Spleen (tissue), 11 donors: ENCODE data around the gene SPACA5B. TPM values are rescaled to one million over a fixed set of nuclear protein-coding genes. Genes with fewer than 3 reads are reported as not detected.
"Not testable (repeated sequence)": the region's sequence is repeated elsewhere in the genome, so short reads cannot be mapped to it uniquely, and the experiment has no call there.

Experiments
- DNase-seq: peaks from one replicate; pipeline ENCODE4 v3.0.0-alpha.2; 2020
- H3K27ac ChIP-seq, 8 donors: fragments of 200-600 bp; sonication (generic) in 7 of 8; 1 replicate in 4 of 8; 2 replicates in 4 of 8; pipeline versions ENCODE4 v1.5.0 to v1.8.0; 2016 to 2021; ENCODE audit warnings: inconsistent platforms in 4 of 8, mild to moderate bottlenecking in 4 of 8, moderate library complexity in 1 of 8
- H3K27me3 ChIP-seq, 7 donors: fragments of 200-600 bp; sonication (generic) in 6 of 7; replicated peaks in 1 of 7; 1 replicate in 4 of 7; 2 replicates in 3 of 7; pipeline versions ENCODE4 v1.5.0 to v1.8.0; 2016 to 2021; ENCODE audit warnings: inconsistent platforms in 3 of 7, mild to moderate bottlenecking in 1 of 7
- H3K36me3 ChIP-seq, 6 donors: fragments of 200-600 bp; sonication (generic) in 5 of 6; 1 replicate in 4 of 6; 2 replicates in 2 of 6; pipeline versions ENCODE4 v1.5.0 to v1.8.0; 2016 to 2021; ENCODE audit warnings: inconsistent platforms in 2 of 6
- H3K4me1 ChIP-seq, 6 donors: fragments of 200-600 bp; sonication (generic) in 5 of 6; 1 replicate in 3 of 6; 2 replicates in 3 of 6; pipeline versions ENCODE4 v1.5.0 to v1.8.0; 2016 to 2021; ENCODE audit warnings: inconsistent platforms in 3 of 6
- H3K4me3 ChIP-seq, 8 donors: fragments of 200-600 bp; sonication (generic) in 7 of 8; 1 replicate in 4 of 8; 2 replicates in 4 of 8; pipeline versions ENCODE4 v1.5.0 to v1.8.0; 2016 to 2021; ENCODE audit warnings: inconsistent platforms in 4 of 8, mild to moderate bottlenecking in 4 of 8, moderate library complexity in 2 of 8
- H3K9me3 ChIP-seq, 8 donors: fragments of 200-600 bp; sonication (generic) in 7 of 8; 1 replicate in 4 of 8; 2 replicates in 4 of 8; pipeline versions ENCODE4 v1.5.0 to v1.8.0; 2016 to 2021; ENCODE audit warnings: inconsistent platforms in 4 of 8
- POLR2A ChIP-seq, 3 donors: fragments of 450-650 bp; IDR thresholded peaks; one replicate each; pipeline ENCODE4 v1.5.1; 2017; ENCODE audit warnings: antibody characterized with exemption in 3 of 3, mild to moderate bottlenecking in 1 of 3
- POLR2AphosphoS5 ChIP-seq, 3 donors: sonication (generic); formaldehyde crosslinking; IDR thresholded peaks; one replicate each; pipeline ENCODE4 v1.5.1; 2017; ENCODE audit warnings: antibody characterized with exemption in 3 of 3
- WGBS, 5 donors: extraction: QIAGEN DNeasy Blood & Tissue Kit in 3 of 5; methylation state at CpG; one replicate each; pipeline versions ENCODE4 v1.1.5 to v1.1.7; 2013 to 2018; 5-methylcytosine and 5-hydroxymethylcytosine counted together
- intact Hi-C: fragments of 100-400 bp; cut with DNase I; formaldehyde crosslinking; loops from one replicate; pipeline ENCODE4 v1.15.0; 2023; ENCODE audit warnings: low total_unique reads
- polyA plus RNA-seq, 3 donors: library from polyadenylated mRNA; stranded (reverse); fragments of 200-250 nt; gene quantifications; one replicate each; pipeline ENCODE4 v1.2.1, GENCODE V29; 2013
- small RNA-seq, 4 donors: library from RNA; depleted of rRNA; stranded (forward); fragments of <200 nt; gene quantifications; one replicate each; pipeline ENCODE3, GENCODE V24; 2016
- total RNA-seq, 7 donors: library from RNA; depleted of rRNA in 3 of 7; stranded (reverse); fragments of >200 nt in 3 of 7; fragmentation: NEBNext Ultra II Directional in 4 of 7; extraction: Animal tissue kit (Norgen Biotek cat#: 25700) in 4 of 7; gene quantifications; one replicate each; pipeline versions ENCODE4 v1.1.0 to v1.2.1, GENCODE V29; 2016 to 2021
- TF ChIP-seq, protein P1 (sequence below), 11 experiments: fragments of 200-600 bp in 7 of 11; fragments of 450-650 bp in 4 of 11; sonication (generic) in 4 of 11; IDR thresholded peaks in 8 of 11; conservative IDR thresholded peaks in 3 of 11; 1 replicate in 7 of 11; 2 replicates in 4 of 11; pipeline versions ENCODE4 v1.4.0 to v1.8.0; 2016 to 2021; ENCODE audit warnings: antibody characterized with exemption in 11 of 11, inconsistent platforms in 4 of 11, mild to moderate bottlenecking in 1 of 11
- donor health status: healthy with polysubstance abuse.
- donor health status: DM: no; HTN: no; CAD: no; lungs with moderate emphysema.
- donor health status: DM: no; HTN: no; CAD: no.
- donor health status: Bipolar disorder and iron deficiency.
- donor health status: healthy.
- donor health status: DM: no; HTN: no; CAD: no.
- donor health status: DM: yes; HTN: yes; CAD: no.

Gene SPACA5B
- total and polyA plus RNA-seq, 10 donors = not detected

DNA sequence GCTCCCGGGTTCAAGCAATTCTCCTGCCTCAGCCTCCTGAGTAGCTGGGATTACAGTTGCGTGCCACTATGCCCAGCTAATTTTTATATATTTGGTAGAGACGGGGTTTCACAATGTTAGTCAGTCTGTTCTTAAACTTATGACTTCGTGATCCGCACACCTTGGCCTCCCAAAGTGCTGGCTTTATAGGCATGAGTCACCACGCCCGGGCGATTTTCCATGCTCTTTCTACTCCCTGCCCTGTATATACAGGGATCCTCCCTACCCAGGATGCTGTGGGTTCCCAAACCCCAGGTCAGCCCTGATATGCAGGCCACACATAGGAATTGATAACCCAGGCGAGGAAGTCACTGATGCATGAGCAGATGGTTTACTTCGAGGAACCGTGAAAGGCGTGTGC, 34.8 kb downstream of the SPACA5B start:
- H3K36me3 ChIP-seq = no peaks in the 10 kb centered on the region
- H3K27ac ChIP-seq = no peak overlapping the region
- WGBS, 5 donors = 85 to 89% (median 87%) methylated on average over 11 to 12 of the region's 12 CpGs
- H3K27me3 ChIP-seq = peaks cover 0 to 16% (median 0%) of the 10 kb centered on the region in 7 donors
- no peaks in the 10 kb centered on the region for H3K4me1 ChIP-seq
- no peak overlapping the region for H3K4me3 ChIP-seq
- H3K9me3 ChIP-seq = no peaks in the 10 kb centered on the region
- intact Hi-C loops = no loop called here
- DNase-seq = no peak
- TF ChIP-seq, protein P1, sequence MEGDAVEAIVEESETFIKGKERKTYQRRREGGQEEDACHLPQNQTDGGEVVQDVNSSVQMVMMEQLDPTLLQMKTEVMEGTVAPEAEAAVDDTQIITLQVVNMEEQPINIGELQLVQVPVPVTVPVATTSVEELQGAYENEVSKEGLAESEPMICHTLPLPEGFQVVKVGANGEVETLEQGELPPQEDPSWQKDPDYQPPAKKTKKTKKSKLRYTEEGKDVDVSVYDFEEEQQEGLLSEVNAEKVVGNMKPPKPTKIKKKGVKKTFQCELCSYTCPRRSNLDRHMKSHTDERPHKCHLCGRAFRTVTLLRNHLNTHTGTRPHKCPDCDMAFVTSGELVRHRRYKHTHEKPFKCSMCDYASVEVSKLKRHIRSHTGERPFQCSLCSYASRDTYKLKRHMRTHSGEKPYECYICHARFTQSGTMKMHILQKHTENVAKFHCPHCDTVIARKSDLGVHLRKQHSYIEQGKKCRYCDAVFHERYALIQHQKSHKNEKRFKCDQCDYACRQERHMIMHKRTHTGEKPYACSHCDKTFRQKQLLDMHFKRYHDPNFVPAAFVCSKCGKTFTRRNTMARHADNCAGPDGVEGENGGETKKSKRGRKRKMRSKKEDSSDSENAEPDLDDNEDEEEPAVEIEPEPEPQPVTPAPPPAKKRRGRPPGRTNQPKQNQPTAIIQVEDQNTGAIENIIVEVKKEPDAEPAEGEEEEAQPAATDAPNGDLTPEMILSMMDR (IDR thresholded peaks at IDR 0.05 in 8 of 11, conservative IDR thresholded peaks at IDR 0.05 in 3 of 11) = no peak
- TF ChIP-seq POLR2AphosphoS5 (IDR thresholded peaks at IDR 0.05) (no peak), POLR2A (IDR thresholded peaks at IDR 0.05) (no peak)

- intact Hi-C loops, H3K27ac ChIP-seq, H3K9me3 ChIP-seq, H3K36me3 ChIP-seq, H3K4me3 ChIP-seq, DNase-seq, H3K4me1 ChIP-seq: not testable (repeated sequence)
- peaks cover 0 to 10% (median 0%) of the 10 kb centered on the region in 7 donors for H3K27me3 ChIP-seq
- 71 to 78% (median 75%) methylated on average over 5 to 7 of the region's 7 CpGs for WGBS, 5 donors
Observed at GRCh38 chrX:48166322-48166721, 35.9 kb downstream of the SPACA5B start.

- TF ChIP-seq, protein P1 (IDR thresholded peaks at IDR 0.05 in 8 of 11, conservative IDR thresholded peaks at IDR 0.05 in 3 of 11) = no peak
- no peaks in the 10 kb centered on the region for H3K4me1 ChIP-seq
- peaks cover 0 to 4% (median 0%) of the 10 kb centered on the region in 7 donors for H3K27me3 ChIP-seq
- no peak overlapping the region for H3K4me3 ChIP-seq
- H3K27ac ChIP-seq = no peak overlapping the region
- 69 to 94% (median 90%) methylated on average over 4 of the region's 4 CpGs for WGBS, 5 donors
- no peak for DNase-seq
- H3K9me3 ChIP-seq = no peaks in the 10 kb centered on the region
- no peaks in the 10 kb centered on the region for H3K36me3 ChIP-seq
- intact Hi-C loops = no loop called here
Observed at GRCh38 chrX:48179691-48180090, 49.3 kb downstream of the SPACA5B start.

- H3K36me3 ChIP-seq = no peaks in the 10 kb centered on the region
- no peak for DNase-seq
- WGBS, 5 donors = 88 to 100% (median 92%) methylated on average over 4 of the region's 4 CpGs
- no peaks in the 10 kb centered on the region for H3K4me1 ChIP-seq
- intact Hi-C loops = no loop called here
- no peak overlapping the region for H3K27ac ChIP-seq
- no peaks in the 10 kb centered on the region for H3K9me3 ChIP-seq
- peaks cover 0 to 4% (median 0%) of the 10 kb centered on the region in 7 donors for H3K27me3 ChIP-seq
- TF ChIP-seq POLR2AphosphoS5 (IDR thresholded peaks at IDR 0.05) (no peak), POLR2A (IDR thresholded peaks at IDR 0.05) (no peak)
- TF ChIP-seq, protein P1 (IDR thresholded peaks at IDR 0.05 in 8 of 11, conservative IDR thresholded peaks at IDR 0.05 in 3 of 11) = no peak
- H3K4me3 ChIP-seq = no peak overlapping the region
Observed at GRCh38 chrX:48180811-48181210, 50.4 kb downstream of the SPACA5B start.

DNA sequence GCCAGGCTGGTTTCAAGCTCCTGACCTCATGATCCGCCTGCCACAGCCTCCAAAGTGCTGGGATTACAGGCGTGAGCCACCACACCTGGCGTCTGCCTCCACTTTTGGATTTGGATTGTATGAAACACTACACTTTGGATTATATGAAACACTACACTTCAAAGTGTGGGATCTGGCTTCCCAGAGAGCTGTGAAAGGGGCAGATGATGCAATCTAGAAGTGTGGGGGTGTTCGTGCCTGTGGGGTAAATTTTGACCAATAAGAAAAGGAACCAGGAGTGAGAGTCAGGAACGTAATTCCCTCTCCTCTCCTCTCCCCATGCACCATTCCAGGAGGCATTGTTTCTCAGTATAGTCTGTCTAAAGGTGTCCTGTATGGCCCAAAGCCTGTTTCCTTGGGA, 51.5 kb downstream of the SPACA5B start:
- H3K4me1 ChIP-seq, intact Hi-C loops, H3K27ac ChIP-seq, H3K9me3 ChIP-seq, H3K36me3 ChIP-seq, H3K4me3 ChIP-seq, H3K27me3 ChIP-seq, DNase-seq: not testable (repeated sequence)
- 66 to 79% (median 71%) methylated on average over 4 to 5 of the region's 5 CpGs for WGBS, 5 donors

Small RNA genes lying within 50 kb of the gene (small RNA-seq; reads per million reads assigned to genes)
- gene AC245047.7 = 0 reads per million in 4 donors
- gene RNU6-707P = 0 reads per million in 4 donors

Other genes starting within 250 kb of the SPACA5B start
- gene ZNF182, start 126.6 kb upstream of the SPACA5B start, total RNA-seq = 10 to 100 TPM in 3 of 7 donors, 1 to 10 TPM in 4; 7.3 to 13.7 (median 8.7) TPM
- 1 to 10 TPM; 4.8 to 5.7 (median 5.0) TPM for gene ZNF182, start 126.6 kb upstream of the SPACA5B start, polyA plus RNA-seq
- not detected for gene SPACA5, start 123.6 kb upstream of the SPACA5B start, total RNA-seq
- gene SPACA5, start 123.6 kb upstream of the SPACA5B start, polyA plus RNA-seq = under 1 TPM in 1 of 3 donors, not detected in 2; 0.12 TPM
- 1 to 10 TPM; 2.0 to 7.2 (median 4.5) TPM for gene ZNF630, start 59.0 kb upstream of the SPACA5B start, total RNA-seq
- gene ZNF630, start 59.0 kb upstream of the SPACA5B start, polyA plus RNA-seq = 1 to 10 TPM; 1.0 to 1.7 (median 1.5) TPM
- gene SSX5, start 66.2 kb downstream of the SPACA5B start, total RNA-seq = not detected
- under 1 TPM; 0.06 to 0.10 (median 0.07) TPM for gene SSX5, start 66.2 kb downstream of the SPACA5B start, polyA plus RNA-seq
- not detected for gene SSX1, start 124.8 kb downstream of the SPACA5B start, total RNA-seq
- not detected for gene SSX1, start 124.8 kb downstream of the SPACA5B start, polyA plus RNA-seq
- not detected for gene SSX3, start 226.1 kb downstream of the SPACA5B start, total RNA-seq
- not detected for gene SSX3, start 226.1 kb downstream of the SPACA5B start, polyA plus RNA-seq